Measurements from ENCODE around the gene TIAL1. TPM values are rescaled to one million over a fixed set of nuclear protein-coding genes. Genes with fewer than 3 reads are reported as not detected.
A peak's percentile ranks its signal among the peaks of the same experiment; 100 is the strongest.

TIAL1 gene
- total RNA-seq (2014; rRNA removed; shearing (Covaris generic)), result 45.4 and 65.9 TPM in 2 replicates

GRCh38 chr10:119596537-119597404 lies at the start of gene TIAL1:
TSS of gene TIAL1 (minus strand) at chr10:119596964. CDS start at chr10:119596465, 499 bp downstream.
- H3K36me3 ChIP-seq (replicated peaks; ENCODE audit: control insufficient read depth, insufficient read depth, low read length), result no peaks in the 10 kb centered on the region
- no peaks in the 10 kb centered on the region for H3K27me3 ChIP-seq (ENCODE audit: control insufficient read depth, insufficient read depth, low read length)
- peak; percentile 89 for DNase-seq
- H3K4me3 ChIP-seq (ENCODE audit: insufficient read depth, low read depth, low read length), result peak within 1 kb of the TSS; percentile 98

GRCh38 chr10:119644994-119645393 lies 48.2 kb upstream of the TIAL1 start:
- DNase-seq, result no peak
- Histone ChIP-seq H3K27me3 (ENCODE audit: control insufficient read depth, insufficient read depth, low read length) (no peaks in the 10 kb centered on the region), H3K4me3 (ENCODE audit: insufficient read depth, low read depth, low read length) (no peak overlapping the region), H3K36me3 (replicated peaks; ENCODE audit: control insufficient read depth, insufficient read depth, low read length) (no peaks in the 10 kb centered on the region)

- Histone ChIP-seq H3K4me3 (ENCODE audit: insufficient read depth, low read depth, low read length) (no peak overlapping the region), H3K27me3 (ENCODE audit: control insufficient read depth, insufficient read depth, low read length) (no peaks in the 10 kb centered on the region), H3K36me3 (replicated peaks; ENCODE audit: control insufficient read depth, insufficient read depth, low read length) (no peaks in the 10 kb centered on the region)
- DNase-seq, result peak; percentile 55
Measured at GRCh38 chr10:119644205-119644814, 47.5 kb upstream of the TIAL1 start.

- no peak for DNase-seq
- Histone ChIP-seq H3K36me3 (replicated peaks; ENCODE audit: control insufficient read depth, insufficient read depth, low read length) (no peaks in the 10 kb centered on the region), H3K27me3 (ENCODE audit: control insufficient read depth, insufficient read depth, low read length) (no peaks in the 10 kb centered on the region), H3K4me3 (ENCODE audit: insufficient read depth, low read depth, low read length) (no peak overlapping the region)
Measured at GRCh38 chr10:119643306-119644204, 46.8 kb upstream of the TIAL1 start.

GRCh38 chr10:119642556-119643111 lies 45.9 kb upstream of the TIAL1 start:
- DNase-seq, result no peak
- Histone ChIP-seq H3K4me3 (ENCODE audit: insufficient read depth, low read depth, low read length) (no peak overlapping the region), H3K27me3 (ENCODE audit: control insufficient read depth, insufficient read depth, low read length) (no peaks in the 10 kb centered on the region), H3K36me3 (replicated peaks; ENCODE audit: control insufficient read depth, insufficient read depth, low read length) (no peaks in the 10 kb centered on the region)

- no peaks in the 10 kb centered on the region for H3K36me3 ChIP-seq (replicated peaks; ENCODE audit: control insufficient read depth, insufficient read depth, low read length)
Measured at GRCh38 chr10:119640875-119641526, 44.2 kb upstream of the TIAL1 start.

GRCh38 chr10:119640384-119640783 lies 43.6 kb upstream of the TIAL1 start:
- Histone ChIP-seq H3K4me3 (ENCODE audit: insufficient read depth, low read depth, low read length) (no peak overlapping the region), H3K36me3 (replicated peaks; ENCODE audit: control insufficient read depth, insufficient read depth, low read length) (no peaks in the 10 kb centered on the region), H3K27me3 (ENCODE audit: control insufficient read depth, insufficient read depth, low read length) (no peaks in the 10 kb centered on the region)
- DNase-seq, result no peak

More at GRCh38 chr10:119640875-119641526, 44.2 kb upstream of the TIAL1 start:
- no peaks in the 10 kb centered on the region for H3K27me3 ChIP-seq (ENCODE audit: control insufficient read depth, insufficient read depth, low read length)
- no peak overlapping the region for H3K4me3 ChIP-seq (ENCODE audit: insufficient read depth, low read depth, low read length)
- DNase-seq, result no peak

GRCh38 chr10:119638982-119639381 lies 42.2 kb upstream of the TIAL1 start:
- Histone ChIP-seq H3K27me3 (ENCODE audit: control insufficient read depth, insufficient read depth, low read length) (no peaks in the 10 kb centered on the region), H3K4me3 (ENCODE audit: insufficient read depth, low read depth, low read length) (no peak overlapping the region), H3K36me3 (replicated peaks; ENCODE audit: control insufficient read depth, insufficient read depth, low read length) (no peaks in the 10 kb centered on the region)
- DNase-seq, result no peak

- no peak for DNase-seq
- Histone ChIP-seq H3K36me3 (replicated peaks; ENCODE audit: control insufficient read depth, insufficient read depth, low read length) (no peaks in the 10 kb centered on the region), H3K27me3 (ENCODE audit: control insufficient read depth, insufficient read depth, low read length) (no peaks in the 10 kb centered on the region), H3K4me3 (ENCODE audit: insufficient read depth, low read depth, low read length) (no peak overlapping the region)
Measured at GRCh38 chr10:119637631-119638030, 40.9 kb upstream of the TIAL1 start.

- no peaks in the 10 kb centered on the region for H3K36me3 ChIP-seq (replicated peaks; ENCODE audit: control insufficient read depth, insufficient read depth, low read length)
- H3K27me3 ChIP-seq (ENCODE audit: control insufficient read depth, insufficient read depth, low read length), result no peaks in the 10 kb centered on the region
- DNase-seq, result no peak
- no peak overlapping the region for H3K4me3 ChIP-seq (ENCODE audit: insufficient read depth, low read depth, low read length)
Measured at GRCh38 chr10:119634219-119634544, 37.4 kb upstream of the TIAL1 start.

- Histone ChIP-seq H3K27me3 (ENCODE audit: control insufficient read depth, insufficient read depth, low read length) (no peaks in the 10 kb centered on the region), H3K36me3 (replicated peaks; ENCODE audit: control insufficient read depth, insufficient read depth, low read length) (no peaks in the 10 kb centered on the region), H3K4me3 (ENCODE audit: insufficient read depth, low read depth, low read length) (no peak overlapping the region)
- no peak for DNase-seq
Measured at GRCh38 chr10:119633538-119634218, 36.9 kb upstream of the TIAL1 start.

- DNase-seq, result no peak
- Histone ChIP-seq H3K27me3 (ENCODE audit: control insufficient read depth, insufficient read depth, low read length) (no peaks in the 10 kb centered on the region), H3K36me3 (replicated peaks; ENCODE audit: control insufficient read depth, insufficient read depth, low read length) (no peaks in the 10 kb centered on the region), H3K4me3 (ENCODE audit: insufficient read depth, low read depth, low read length) (no peak overlapping the region)
Measured at GRCh38 chr10:119630300-119630699, 33.5 kb upstream of the TIAL1 start.

GRCh38 chr10:119625570-119626280 lies 29.0 kb upstream of the TIAL1 start:
- no peak for DNase-seq
- Histone ChIP-seq H3K4me3 (ENCODE audit: insufficient read depth, low read depth, low read length) (no peak overlapping the region), H3K27me3 (ENCODE audit: control insufficient read depth, insufficient read depth, low read length) (no peaks in the 10 kb centered on the region), H3K36me3 (replicated peaks; ENCODE audit: control insufficient read depth, insufficient read depth, low read length) (no peaks in the 10 kb centered on the region)

All from H7 (cell line).